Natural killer cell (primary cell): Measurements from ENCODE around the gene HTR6. TPM values are rescaled to one million over a fixed set of nuclear protein-coding genes. Genes with fewer than 3 reads are reported as not detected.

ENCODE experiments used
- ATAC-seq, 3 donors: fragments of 150-1000 bp in 2 of 3; fragments of 200-7000 bp in 1 of 3; cut with Tn5 transposase; 1 replicate in 1 of 3; 2 replicates in 2 of 3; pipeline ENCODE4 v1.10.0; 2021; ENCODE audit warnings: mild to moderate bottlenecking in 2 of 3, moderate library complexity in 2 of 3
- DNase-seq, 2 donors: peaks; one replicate each; pipeline versions ENCODE4 v3.0.0 to v3.0.0-alpha.2; 2013 to 2021; ENCODE audit warnings: mixed read lengths in 1 of 2
- H3K27ac ChIP-seq: one replicate; pipeline ENCODE4 v1.5.1; 2013; ENCODE audit warnings: mild to moderate bottlenecking, low read length
- H3K27me3 ChIP-seq: one replicate; pipeline ENCODE4 v1.6.1; 2013; ENCODE audit warnings: low read length; ENCODE audit not compliant: control insufficient read depth, insufficient read depth
- H3K36me3 ChIP-seq: one replicate; pipeline ENCODE4 v1.6.1; 2013; ENCODE audit warnings: low read length; ENCODE audit not compliant: control insufficient read depth, insufficient read depth
- H3K4me1 ChIP-seq: one replicate; pipeline ENCODE4 v1.6.1; 2013; ENCODE audit warnings: low read length; ENCODE audit not compliant: control insufficient read depth, insufficient read depth
- H3K4me3 ChIP-seq: one replicate; pipeline ENCODE4 v1.5.1; 2013; ENCODE audit warnings: low read length
- H3K9me3 ChIP-seq: one replicate; pipeline ENCODE4 v1.6.1; 2013; ENCODE audit warnings: low read length; ENCODE audit not compliant: control insufficient read depth, insufficient read depth
- H3K27ac Mint-ChIP-seq, 2 donors: one replicate each; pipeline ENCODE4 v1.8.0; 2022; ENCODE audit warnings: mild to moderate bottlenecking in 2 of 2, mixed read lengths in 2 of 2, moderate library complexity in 1 of 2
- H3K27me3 Mint-ChIP-seq, 2 donors: one replicate each; pipeline ENCODE4 v1.8.0; 2022; ENCODE audit warnings: low read depth in 2 of 2, mixed read lengths in 2 of 2
- H3K36me3 Mint-ChIP-seq: one replicate; pipeline ENCODE4 v1.8.0; 2022; ENCODE audit warnings: mixed read lengths
- H3K4me1 Mint-ChIP-seq, 2 donors: one replicate each; pipeline ENCODE4 v1.8.0; 2022; ENCODE audit warnings: mixed read lengths in 2 of 2
- H3K4me3 Mint-ChIP-seq: one replicate; pipeline ENCODE4 v1.8.0; 2022; ENCODE audit warnings: mild to moderate bottlenecking, moderate library complexity, mixed read lengths
- H3K9me3 Mint-ChIP-seq, 2 donors: one replicate each; pipeline ENCODE4 v1.8.0; 2022; ENCODE audit warnings: mixed read lengths in 2 of 2
- CTCF ChIP-seq: fragments of 200-600 bp; IDR thresholded peaks from one replicate; pipeline ENCODE4 v1.8.0; 2022; ENCODE audit warnings: antibody characterized with exemption
- WGBS: methylation state at CpG from one replicate; pipeline ENCODE4 v1.1.7; 2013; ENCODE audit warnings: missing lambda C conversion rate; ENCODE audit not compliant: insufficient coverage; 5-methylcytosine and 5-hydroxymethylcytosine counted together
- intact Hi-C: fragments of 100-400 bp; cut with micrococcal nuclease; formaldehyde crosslinking; loops from one replicate; pipeline ENCODE4 v1.14.2; 2022
- total RNA-seq, 4 donors: library from RNA; stranded (reverse); fragments of 120-200 nt in 1 of 4; gene quantifications; one replicate each; pipeline versions ENCODE4 v1.2.3 to v1.2.4, GENCODE V29; 2013 to 2022

The HTR6 gene
- total RNA-seq, 3 donors from 2014 or later (not counting 1 experiment from before 2014, with no cell fraction given), result 0.18 TPM; not detected in 2

DNA sequence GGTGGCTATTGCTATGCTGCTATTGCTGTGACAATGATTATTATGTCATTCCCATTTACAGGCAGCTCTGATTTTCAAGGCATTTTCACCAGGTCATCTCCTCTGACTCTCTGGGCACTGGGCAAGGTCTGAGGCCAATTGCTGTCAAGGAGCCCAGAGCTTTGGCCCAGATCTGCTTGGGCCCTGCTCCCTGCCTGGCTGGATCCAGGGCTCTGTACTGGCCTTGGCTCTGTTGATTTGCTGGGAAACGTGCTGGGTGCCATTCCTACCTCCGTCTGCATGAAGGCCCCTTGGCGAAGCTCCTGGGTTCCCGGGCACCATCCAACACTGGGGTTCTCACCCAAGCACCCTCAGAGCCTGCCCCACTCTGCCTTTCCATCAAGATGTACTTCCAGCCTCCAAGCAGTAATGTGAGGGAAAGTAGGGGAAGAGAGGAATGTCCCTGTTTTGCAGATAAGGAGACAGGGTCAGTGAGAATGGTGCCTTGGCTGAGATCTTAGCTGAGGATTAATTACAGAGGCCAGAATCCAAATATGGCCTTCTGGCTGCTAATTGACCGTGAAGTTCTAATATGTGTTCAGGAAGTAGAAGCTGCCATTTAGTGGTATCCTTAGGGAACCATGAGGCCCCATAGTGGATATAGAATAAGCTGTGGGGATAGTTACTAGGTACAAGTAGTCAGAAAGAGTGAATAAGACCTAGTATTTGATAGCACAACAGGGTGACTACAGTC, 63.9 kb downstream of the HTR6 start:
- no peak for DNase-seq
- peaks cover 6% of the 10 kb centered on the region for H3K9me3 ChIP-seq
- Mint-ChIP-seq H3K4me3 (no peak overlapping the region), H3K36me3 (no peaks in the 10 kb centered on the region), H3K27me3 (no peaks in the 10 kb centered on the region), H3K9me3 (no peaks in the 10 kb centered on the region), H3K4me1 (no peaks in the 10 kb centered on the region), H3K27ac (no peak overlapping the region)
- H3K4me3 ChIP-seq, result no peak overlapping the region
- WGBS, result 94% methylated on average over 5 of the region's 5 CpGs
- H3K4me1 ChIP-seq, result no peaks in the 10 kb centered on the region
- TF ChIP-seq CTCF, result no peak
- no peaks in the 10 kb centered on the region for H3K27me3 ChIP-seq
- H3K27ac ChIP-seq, result no peak overlapping the region
- no peak for ATAC-seq
- intact Hi-C loops, result no loop called here
- H3K36me3 ChIP-seq, result peaks cover 24% of the 10 kb centered on the region

DNA sequence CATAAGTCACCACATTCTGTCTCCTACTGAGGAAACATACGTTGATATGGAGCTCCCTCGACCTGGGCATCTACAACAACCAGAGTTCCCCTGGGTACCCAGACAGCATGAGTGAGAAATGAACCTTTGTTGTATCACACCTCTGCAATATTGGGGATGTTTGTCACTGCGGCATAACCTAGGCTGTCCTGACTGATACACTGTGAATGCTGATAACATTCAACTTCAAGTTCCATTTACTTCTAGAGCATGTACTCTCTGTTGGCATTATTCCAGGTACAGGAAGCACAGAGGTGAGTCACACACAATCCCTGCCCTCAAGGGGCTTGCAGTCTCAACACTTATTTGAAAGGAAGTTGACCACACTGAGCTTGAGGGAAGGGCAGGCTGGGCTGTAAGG, 65.6 kb downstream of the HTR6 start:
- no peaks in the 10 kb centered on the region for H3K4me1 ChIP-seq
- H3K36me3 ChIP-seq, result peaks cover 24% of the 10 kb centered on the region
- intact Hi-C loops, result no loop called here
- no peaks in the 10 kb centered on the region for H3K27me3 Mint-ChIP-seq
- no peak overlapping the region for H3K4me3 ChIP-seq
- TF ChIP-seq CTCF, result no peak
- 97% methylated on average over 3 of the region's 3 CpGs for WGBS
- H3K9me3 ChIP-seq, result peaks cover 6% of the 10 kb centered on the region
- H3K4me1 Mint-ChIP-seq, result no peaks in the 10 kb centered on the region
- H3K27me3 ChIP-seq, result no peaks in the 10 kb centered on the region
- H3K9me3 Mint-ChIP-seq, result no peaks in the 10 kb centered on the region
- no peak overlapping the region for H3K27ac ChIP-seq
- no peak overlapping the region for H3K4me3 Mint-ChIP-seq
- no peaks in the 10 kb centered on the region for H3K36me3 Mint-ChIP-seq
- H3K27ac Mint-ChIP-seq, result no peak overlapping the region
- DNase-seq (no peak), ATAC-seq (no peak)

Other genes starting within 250 kb of the HTR6 start
- 100 to 1,000 TPM; 369 to 393 (median 375) TPM for gene CAPZB, start 179.3 kb upstream of the HTR6 start, total RNA-seq
- 10 to 100 TPM; 10.7 to 18.4 (median 11.4) TPM for gene NBL1, start 20.6 kb upstream of the HTR6 start, total RNA-seq
- gene TMCO4, start 135.0 kb downstream of the HTR6 start, total RNA-seq, result 10 to 100 TPM; 14.2 to 21.5 (median 18.3) TPM
- gene RNF186, start 150.4 kb downstream of the HTR6 start, total RNA-seq, result not detected
- 10 to 100 TPM; 10.5 to 21.8 (median 19.0) TPM for gene OTUD3, start 217.5 kb downstream of the HTR6 start, total RNA-seq